Activated CD8-positive, alpha-beta memory T cell treated with anti-CD3 and anti-CD28 coated beads for 36 hours (primary cell): ENCODE results near the gene CFAP210. TPM values are rescaled to one million over a fixed set of nuclear protein-coding genes. Genes with fewer than 3 reads are reported as not detected.
"Not testable (repeated sequence)": the region's sequence is repeated elsewhere in the genome, so short reads cannot be mapped to it uniquely, and the experiment has no call there.

ENCODE experiments used
- CTCF ChIA-PET: fragments of 350-600 bp; sonication (Branson Sonifier 250); formaldehyde crosslinking; loops from one replicate; lab custom pipeline; 2021; ENCODE audit warnings: antibody characterized with exemption; lab: Charles Lee
- POLR2A ChIA-PET: fragments of 350-600 bp; sonication (Branson Sonifier 250); formaldehyde crosslinking; loops from one replicate; lab custom pipeline; 2021; ENCODE audit warnings: antibody characterized with exemption; lab: Charles Lee
- total RNA-seq, 2 experiments: library from RNA; stranded (reverse); gene quantifications; one replicate each; pipeline ENCODE4 v1.2.3, GENCODE V29; 2021

The CFAP210 gene
- total RNA-seq, 2 experiments from 2014 or later, result 0.50 to 0.63 TPM

DNA sequence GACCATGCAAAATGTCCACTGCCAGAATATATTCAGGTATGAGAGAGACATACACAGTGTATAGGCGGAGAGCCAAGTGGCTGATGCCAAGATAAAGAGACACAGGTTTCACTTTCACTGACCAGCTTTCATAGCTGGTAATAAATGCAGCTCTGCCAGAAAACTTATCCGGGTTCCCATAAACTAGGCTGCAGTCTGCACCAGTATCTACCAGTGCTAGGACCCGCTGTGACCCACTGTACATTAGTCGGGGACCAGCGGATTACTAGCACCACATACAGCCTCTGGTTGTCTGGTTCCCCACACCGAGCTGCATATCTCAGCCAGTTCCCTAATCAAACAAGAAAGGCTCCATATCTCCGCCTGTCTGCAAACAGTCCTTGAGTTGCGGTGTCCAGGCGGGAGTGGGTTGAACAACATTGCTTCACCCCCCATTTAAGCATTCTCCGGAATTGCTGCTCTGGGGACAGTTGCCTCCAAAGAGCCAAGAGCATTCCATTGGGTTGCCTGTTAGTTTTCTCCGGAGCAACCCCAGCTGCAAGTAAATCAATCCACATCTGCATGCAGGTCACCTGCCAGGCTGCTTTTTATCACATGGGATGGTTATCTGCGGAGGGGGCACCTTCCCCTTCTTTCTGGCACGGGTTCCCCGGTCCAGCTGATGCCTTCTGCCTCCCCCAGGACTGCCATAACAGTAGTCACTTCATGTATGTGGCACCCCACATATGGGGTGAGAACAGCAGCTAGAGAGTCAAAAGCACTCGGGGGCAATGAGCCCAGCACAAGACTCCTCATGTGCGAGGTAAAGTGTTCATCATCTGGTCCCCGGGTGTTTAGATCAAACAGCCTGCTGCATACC is 21.4 kb upstream of the CFAP210 start:
- ChIA-PET CTCF (no interaction called here), POLR2A (interaction anchor here (0.6 kb wide), 1 partner anchor 48 kb away, joined by 8 read pairs; no protein-coding TSS in a partner anchor)

- CTCF ChIA-PET, result no interaction called here
- POLR2A ChIA-PET, result no interaction called here
Observed at GRCh38 chr2:169714699-169715098, 20.5 kb upstream of the CFAP210 start.

DNA sequence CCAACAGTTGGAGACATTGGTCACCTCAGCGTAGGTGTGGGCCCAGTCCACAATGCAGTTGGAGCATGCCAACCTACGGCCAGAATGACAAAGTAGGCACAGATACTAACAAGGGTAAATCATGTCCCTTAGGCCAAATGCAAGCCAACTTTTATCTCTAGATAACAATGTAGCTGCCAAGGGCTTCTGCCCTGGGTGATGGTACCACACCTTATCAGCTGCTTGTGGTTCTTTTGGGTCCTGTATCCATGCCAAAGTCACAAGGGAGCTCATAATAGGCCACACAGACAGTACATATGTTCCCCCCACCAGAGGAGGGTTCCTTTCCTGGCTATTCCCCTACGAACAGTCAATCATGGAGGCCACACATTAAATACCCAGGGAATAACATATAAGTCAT is 19.1 kb upstream of the CFAP210 start:
- ChIA-PET POLR2A (no interaction called here), CTCF (no interaction called here)

GRCh38 chr2:169712791-169713227 is 18.6 kb upstream of the CFAP210 start:
- ChIA-PET POLR2A (no interaction called here), CTCF (no interaction called here)

DNA sequence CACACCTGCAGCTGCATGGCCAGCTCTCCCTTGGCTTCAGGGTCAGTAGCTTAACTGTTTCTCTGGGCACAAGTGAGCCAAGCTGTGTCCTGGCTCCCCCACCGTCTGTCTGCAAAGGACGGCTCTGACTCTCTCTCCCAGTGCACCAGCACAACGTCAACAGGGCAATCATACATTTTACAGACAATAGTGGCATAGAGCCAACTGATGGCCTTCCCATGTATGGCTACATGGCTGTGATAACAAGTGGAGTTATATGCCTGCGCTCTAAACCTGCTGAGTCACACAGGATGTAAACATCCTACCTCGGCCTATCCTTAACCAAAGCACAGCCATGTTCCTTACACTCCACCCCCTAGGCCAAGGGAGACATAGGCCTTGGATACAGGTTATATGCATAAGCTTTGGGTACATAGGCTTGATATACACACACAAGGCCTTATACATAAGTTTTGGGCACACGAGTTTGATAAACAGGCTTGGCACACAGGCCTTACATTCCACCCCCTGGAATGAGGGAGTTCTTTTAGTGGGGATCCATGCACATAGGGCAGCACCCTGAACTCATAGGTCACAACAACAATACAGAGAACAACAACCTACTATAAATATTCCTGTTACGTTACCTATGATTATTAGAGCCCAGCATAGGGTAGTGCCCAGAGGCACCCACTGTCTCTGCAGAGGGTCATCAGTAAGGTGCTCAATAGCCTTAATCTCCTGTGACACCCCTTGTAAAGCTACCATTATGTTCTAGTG is 17.7 kb upstream of the CFAP210 start:
- ChIA-PET CTCF (no interaction called here), POLR2A (no interaction called here)

- ChIA-PET POLR2A (no interaction called here), CTCF (no interaction called here)
Observed at GRCh38 chr2:169709981-169710380, 15.8 kb upstream of the CFAP210 start.

DNA sequence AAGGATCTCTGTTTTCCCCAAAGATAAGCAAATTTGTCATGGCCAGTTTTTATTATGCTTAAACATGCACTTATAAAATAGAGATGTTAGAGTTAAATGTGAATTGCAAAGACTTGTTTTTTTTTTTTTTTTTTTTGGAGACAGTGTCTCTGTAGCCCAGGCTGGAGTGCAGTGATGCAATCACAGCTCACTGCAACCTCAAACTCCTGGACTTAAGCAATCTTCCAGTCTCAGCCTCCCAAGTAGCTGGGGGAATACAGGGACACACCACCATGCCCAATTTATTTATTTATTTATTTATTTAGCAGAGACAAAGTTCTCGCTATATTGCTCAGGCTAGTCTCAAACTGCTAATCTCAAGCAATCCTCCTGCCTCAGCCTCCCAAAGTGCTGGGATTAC is 15.1 kb upstream of the CFAP210 start:
- ChIA-PET CTCF (no interaction called here), POLR2A (no interaction called here)

DNA sequence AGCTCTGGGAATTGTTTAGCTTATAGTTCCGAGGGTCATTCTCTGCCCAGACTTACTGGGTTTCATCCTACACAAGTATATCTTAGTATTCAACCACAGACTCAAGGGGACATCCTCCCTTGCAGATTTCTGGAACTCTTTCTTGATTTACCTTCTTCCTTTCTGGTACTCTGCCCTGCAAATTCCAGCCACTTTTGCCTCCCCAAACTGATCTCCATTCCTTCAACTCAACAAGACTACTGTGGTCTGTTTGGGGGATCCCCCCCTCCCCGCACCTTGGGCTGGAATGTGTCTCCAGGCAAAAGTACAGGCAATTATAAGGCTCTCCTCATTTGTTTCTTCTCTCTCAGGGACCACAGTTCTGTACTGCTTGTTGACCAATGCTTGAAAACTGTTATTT is 13.4 kb upstream of the CFAP210 start:
- ChIA-PET CTCF (no interaction called here), POLR2A (no interaction called here)

DNA sequence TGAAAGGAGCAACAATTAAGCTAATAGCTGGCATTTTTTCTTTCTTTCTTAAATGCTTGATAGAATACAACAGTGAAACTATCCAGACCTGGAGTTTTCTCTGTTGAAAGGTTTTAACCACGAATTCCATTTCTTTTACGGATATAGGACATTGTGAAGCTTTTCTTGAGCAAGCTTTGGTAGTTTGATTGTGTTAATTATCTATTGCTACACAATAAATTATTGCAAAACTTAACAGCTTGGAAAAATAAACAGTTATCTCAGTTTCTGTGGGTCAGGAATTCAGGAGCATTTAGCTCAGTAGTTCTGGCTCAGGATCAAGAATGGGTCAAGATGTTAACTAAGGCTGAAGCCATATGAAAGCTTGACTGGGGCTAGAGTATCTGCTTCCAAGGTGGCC is 11.7 kb upstream of the CFAP210 start:
- POLR2A ChIA-PET, result interaction anchor here (0.6 kb wide), 1 partner anchor 535 kb away, joined by 9 read pairs; no protein-coding TSS in a partner anchor
- CTCF ChIA-PET, result no interaction called here

- CTCF ChIA-PET, result no interaction called here
- POLR2A ChIA-PET, result interaction anchor here (0.6 kb wide), 1 partner anchor 156 kb away, joined by 5 read pairs; no protein-coding TSS in a partner anchor
Observed at GRCh38 chr2:169704160-169704708, 10.0 kb upstream of the CFAP210 start.

DNA sequence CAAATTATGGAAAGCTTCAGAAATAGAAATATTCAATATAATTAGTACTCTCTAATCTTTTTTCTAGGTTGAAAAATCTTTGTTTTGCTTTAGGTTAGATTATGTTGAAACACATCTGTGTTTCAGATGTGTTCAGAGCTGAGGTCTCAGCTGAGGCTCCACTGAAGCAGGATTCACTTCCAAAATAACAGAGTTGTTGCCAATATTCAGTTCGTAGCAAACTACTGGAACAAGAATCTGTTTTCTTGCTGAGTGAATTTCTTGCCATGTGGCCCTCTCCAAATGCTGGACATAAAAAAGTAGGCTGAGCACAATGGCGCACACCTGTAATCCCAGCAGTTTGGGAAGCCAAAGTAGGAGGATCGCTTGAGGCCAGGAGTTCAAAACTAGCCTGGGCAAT is 8.8 kb upstream of the CFAP210 start:
- CTCF ChIA-PET, result no interaction called here
- POLR2A ChIA-PET, result no interaction called here

DNA sequence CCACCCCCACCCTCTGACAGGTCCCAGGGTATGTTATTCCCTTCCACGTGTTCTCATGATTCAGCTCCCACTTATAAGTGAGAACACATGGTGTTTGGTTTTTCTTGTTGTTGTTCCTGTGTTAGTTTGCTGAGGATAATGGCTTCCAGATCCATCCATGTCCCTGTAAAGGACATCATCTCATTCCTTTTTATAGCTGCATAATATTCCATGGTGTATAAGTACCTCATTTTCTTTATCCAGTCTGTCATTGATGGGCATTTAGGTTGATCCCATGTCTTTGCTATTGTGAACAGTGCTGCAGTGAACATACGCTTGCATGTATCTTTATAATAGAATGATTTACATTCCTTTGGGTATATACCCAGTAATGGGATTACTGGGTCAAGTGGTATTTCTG is 5.0 kb upstream of the CFAP210 start:
- POLR2A ChIA-PET, result not testable (repeated sequence)

GRCh38 chr2:169696381-169696780 is 2.2 kb upstream of the CFAP210 start:
- ChIA-PET CTCF (no interaction called here), POLR2A (interaction anchor here (0.6 kb wide), 1 partner anchor 32 kb away, joined by 4 read pairs; no protein-coding TSS in a partner anchor)

More for the DNA sequence above, 5.0 kb upstream of the CFAP210 start:
- CTCF ChIA-PET, result not testable (repeated sequence)

GRCh38 chr2:169694894-169695260 is 672 bp upstream of the CFAP210 start:
- POLR2A ChIA-PET, result interaction anchor here (2.1 kb wide), 1 partner anchor 110 kb away, joined by 13 read pairs; no protein-coding TSS in a partner anchor
- CTCF ChIA-PET, result no interaction called here

- CTCF ChIA-PET, result interaction anchor here (2.3 kb wide), 1 partner anchor 10 kb away, joined by 10 read pairs; no protein-coding TSS in a partner anchor
- POLR2A ChIA-PET, result interaction anchor here (2.1 kb wide), 1 partner anchor 109 kb away, joined by 13 read pairs; no protein-coding TSS in a partner anchor
Observed at GRCh38 chr2:169693360-169693759, 845 bp downstream of the CFAP210 start.

DNA sequence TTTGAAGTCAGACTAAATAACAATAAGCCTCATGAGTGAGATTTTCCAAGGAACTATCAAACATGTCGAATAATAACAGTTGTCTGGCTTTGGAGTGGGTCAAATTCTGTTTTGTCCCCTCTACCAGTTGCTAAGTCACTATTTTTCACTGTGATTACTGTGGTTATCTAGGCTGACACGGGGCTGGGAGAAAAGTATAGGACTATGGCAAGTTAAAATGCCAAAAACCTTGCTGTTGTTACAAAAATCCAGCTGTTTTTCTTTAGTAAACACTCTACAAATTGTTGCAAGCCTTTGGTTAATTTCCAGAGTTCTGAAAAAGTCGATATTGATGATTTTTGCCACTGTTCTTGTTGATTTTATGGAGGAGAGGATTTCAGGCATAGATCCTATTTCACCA is 1.5 kb downstream of the CFAP210 start:
- POLR2A ChIA-PET, result no interaction called here

GRCh38 chr2:169690958-169691357 is 3.2 kb downstream of the CFAP210 start:
- ChIA-PET CTCF (no interaction called here), POLR2A (interaction anchor here (0.7 kb wide), 2 partner anchors 78 to 482 kb away, joined by 3 to 6 read pairs; no protein-coding TSS in a partner anchor)

More for the DNA sequence above, 1.5 kb downstream of the CFAP210 start:
- CTCF ChIA-PET, result interaction anchor here (2.3 kb wide), 1 partner anchor 9 kb away, joined by 10 read pairs; no protein-coding TSS in a partner anchor

DNA sequence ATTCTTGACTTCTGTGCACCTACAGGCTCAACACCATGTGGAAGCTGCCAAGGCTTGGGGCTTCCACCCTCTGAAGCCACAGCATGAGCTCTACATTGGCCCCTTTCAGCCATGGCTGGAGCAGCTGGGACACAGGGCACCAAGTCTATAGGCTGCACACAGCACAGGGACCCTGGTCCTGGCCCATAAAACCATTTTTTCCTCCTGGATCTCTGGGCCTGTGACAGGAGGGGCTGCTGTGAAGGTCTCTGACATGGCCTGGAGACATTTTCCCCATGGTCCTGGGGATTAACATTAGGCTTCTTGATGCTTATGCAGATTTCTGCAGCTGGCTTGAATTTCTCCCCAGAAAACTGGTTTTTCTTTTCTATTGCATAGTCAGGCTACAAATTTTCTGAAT is 6.3 kb downstream of the CFAP210 start:
- CTCF ChIA-PET, result interaction anchor here (0.6 kb wide), 1 partner anchor 37 kb away, joined by 4 read pairs; no protein-coding TSS in a partner anchor
- POLR2A ChIA-PET, result not testable (repeated sequence)

DNA sequence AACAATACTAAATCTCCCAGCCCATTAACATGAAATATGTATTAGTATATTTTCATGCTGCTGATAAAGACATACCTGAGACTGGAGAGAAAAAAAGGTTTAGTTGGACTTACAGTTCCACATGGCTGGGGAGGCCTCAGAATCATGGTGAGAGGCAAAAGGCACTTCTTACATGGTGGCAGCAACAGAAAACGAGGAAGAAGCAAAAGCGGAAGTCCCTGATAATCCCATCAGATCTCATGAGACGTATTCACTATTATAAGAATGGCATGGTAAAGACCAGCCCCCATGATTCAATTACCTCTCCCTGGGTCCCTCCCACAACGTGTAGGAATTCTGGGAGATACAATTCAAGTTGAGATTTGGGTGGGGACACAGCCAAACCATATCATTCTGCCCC is 7.4 kb downstream of the CFAP210 start:
- CTCF ChIA-PET, POLR2A ChIA-PET: not testable (repeated sequence)
